ENCODE results near the gene MR1. TPM values are rescaled to one million over a fixed set of nuclear protein-coding genes. Genes with fewer than 3 reads are reported as not detected.

MR1 gene
- total and polyA plus RNA-seq, 11 donors: 0.65 to 21.0 (median 3.5) TPM

- ATAC-seq: no peak
- TF ChIP-seq POLR2A (IDR thresholded peaks at IDR 0.05): no peak
- Histone ChIP-seq H3K4me1 (peaks cover 0 to 59% (median 16%) of the 10 kb centered on the region in 12 donors), H3K27me3 (no peaks in the 10 kb centered on the region), H3K9me3 (no peaks in the 10 kb centered on the region), H3K27ac (no peak overlapping the region), H3K4me3 (no peak overlapping the region), H3K36me3 (no peaks in the 10 kb centered on the region)
- DNase-seq: no peak
- intact Hi-C loops (cut with DNase I): no loop called here
- WGBS, 4 donors: 65 to 81% (median 73%) methylated on average over 3 of the region's 3 CpGs
These were observed 22.2 kb upstream of the MR1 start for GRCh38 chr1:181011301-181012202.

GRCh38 chr1:181012203-181012745 lies 21.5 kb upstream of the MR1 start:
- DNase-seq (no peak), ATAC-seq (no peak)
- Histone ChIP-seq H3K27ac (no peak overlapping the region), H3K36me3 (peaks cover 0 to under 1% (median 0%) of the 10 kb centered on the region in 9 donors), H3K4me1 (peaks cover 0 to 63% (median 16%) of the 10 kb centered on the region in 12 donors), H3K27me3 (no peaks in the 10 kb centered on the region), H3K9me3 (no peaks in the 10 kb centered on the region), H3K4me3 (no peak overlapping the region)
- 89 to 97% (median 95%) methylated on average over 4 of the region's 4 CpGs for WGBS, 4 donors
- intact Hi-C loops (cut with DNase I): no loop called here
- TF ChIP-seq CTCF (IDR thresholded peaks at IDR 0.05): no peak
- no peak for TF ChIP-seq POLR2A (IDR thresholded peaks at IDR 0.05)

GRCh38 chr1:181013144-181013543 lies 20.6 kb upstream of the MR1 start:
- intact Hi-C loops (cut with DNase I): no loop called here
- no peak for TF ChIP-seq CTCF (IDR thresholded peaks at IDR 0.05)
- TF ChIP-seq POLR2A (IDR thresholded peaks at IDR 0.05): no peak
- ATAC-seq (peak in 1 of 4 donors; percentile 37), DNase-seq (no peak)
- Histone ChIP-seq H3K4me3 (no peak overlapping the region), H3K27ac (peak overlapping the region in 1 of 12 donors; percentile 30), H3K36me3 (peaks cover 0 to 4% (median 0%) of the 10 kb centered on the region in 9 donors), H3K27me3 (no peaks in the 10 kb centered on the region), H3K9me3 (no peaks in the 10 kb centered on the region), H3K4me1 (peaks cover 0 to 63% (median 16%) of the 10 kb centered on the region in 12 donors)
- 74 to 96% (median 85%) methylated on average over 5 of the region's 5 CpGs for WGBS, 4 donors

- TF ChIP-seq POLR2A (IDR thresholded peaks at IDR 0.05) (no peak), CTCF (IDR thresholded peaks at IDR 0.05) (no peak)
- Histone ChIP-seq H3K27me3 (no peaks in the 10 kb centered on the region), H3K4me1 (peaks cover 0 to 76% (median 16%) of the 10 kb centered on the region in 12 donors), H3K27ac (peak overlapping the region in 1 of 12 donors; percentile 65), H3K36me3 (peaks cover 0 to 4% (median 0%) of the 10 kb centered on the region in 9 donors), H3K9me3 (no peaks in the 10 kb centered on the region), H3K4me3 (no peak overlapping the region)
- 72 to 80% (median 78%) methylated on average over 2 of the region's 2 CpGs for WGBS, 4 donors
- intact Hi-C loops (cut with DNase I): no loop called here
- ATAC-seq: peak in 1 of 4 donors; percentile 27
- DNase-seq: no peak
These were observed 19.1 kb upstream of the MR1 start for GRCh38 chr1:181014477-181015250.

Data from heart left ventricle (tissue), 16 donors.